NAMALWA (cell line): ENCODE measurements around the gene IGSF21.

Source experiments
- DNase-seq: peaks from one replicate; pipeline ENCODE4 v3.0.0-alpha.2; 2015; ENCODE audit warnings: low spot score

The IGSF21 gene

DNA sequence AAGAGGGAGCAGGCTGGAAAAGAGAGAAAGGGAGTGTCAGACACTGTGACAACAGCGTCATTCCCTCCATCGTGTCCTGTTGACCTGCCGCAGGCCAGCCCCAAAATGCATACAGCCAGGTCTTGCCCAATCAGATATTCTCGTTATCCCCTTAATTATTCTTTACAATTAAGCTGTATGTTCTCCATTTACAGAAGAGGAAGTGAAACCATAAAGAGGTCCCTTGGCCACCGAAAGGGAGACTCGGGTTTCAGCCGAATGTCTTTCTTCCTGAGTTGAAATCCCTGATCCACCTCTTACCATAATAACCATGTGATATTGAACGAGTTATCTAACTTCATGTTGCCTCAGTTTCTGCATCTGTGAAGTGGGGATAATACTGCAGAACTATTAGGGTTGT, 70.5 kb downstream of the IGSF21 start:
- DNase-seq, result peak; percentile 51

- no peak for DNase-seq
These were observed 71.4 kb downstream of the IGSF21 start for GRCh38 chr1:18179009-18179408.

- no peak for DNase-seq
These were observed 75.0 kb downstream of the IGSF21 start for GRCh38 chr1:18182398-18183160.

DNA sequence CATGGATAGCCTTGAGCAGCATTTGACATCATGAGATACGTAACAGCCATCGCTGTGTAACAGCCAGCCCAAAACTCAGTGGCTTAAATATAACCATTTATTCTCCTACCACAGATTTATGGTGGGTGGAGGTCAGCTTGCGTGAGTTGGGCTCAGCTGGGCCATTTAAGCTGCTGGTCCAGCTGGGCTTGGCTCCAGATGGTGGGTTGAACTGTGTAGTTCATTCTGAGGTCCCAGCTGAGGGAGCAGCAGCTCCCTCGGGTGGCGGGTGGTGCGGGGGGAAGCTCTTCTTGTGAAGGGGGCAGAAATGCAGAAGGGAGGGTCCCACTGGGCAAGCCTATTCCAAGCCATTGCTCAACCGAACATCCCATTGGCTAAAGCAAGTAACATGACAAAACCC, 75.9 kb downstream of the IGSF21 start:
- DNase-seq, result no peak

GRCh38 chr1:18187054-18187453, 79.5 kb downstream of the IGSF21 start:
- DNase-seq, result no peak

GRCh38 chr1:18188820-18189517, 81.4 kb downstream of the IGSF21 start:
- DNase-seq, result no peak

GRCh38 chr1:18190598-18190997, 83.0 kb downstream of the IGSF21 start:
- no peak for DNase-seq

DNA sequence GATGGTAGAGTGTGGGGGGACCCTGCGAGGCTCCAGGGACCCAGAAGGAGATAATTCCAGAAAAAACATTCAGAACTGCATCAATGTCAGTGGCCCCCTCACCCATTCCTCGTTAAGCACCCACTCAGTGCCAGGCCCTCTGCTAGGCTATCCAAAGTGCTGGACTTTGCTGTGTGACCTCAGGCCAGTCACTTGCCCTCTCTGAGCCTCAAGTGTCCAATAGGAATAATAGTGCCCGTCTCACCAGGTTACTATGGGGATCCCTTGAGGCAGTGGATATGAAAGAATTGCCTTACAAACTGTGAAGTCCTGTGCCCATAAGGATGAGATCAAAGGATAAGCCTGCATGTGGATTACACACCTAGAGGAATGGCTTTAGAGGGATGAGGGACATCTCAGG, 83.4 kb downstream of the IGSF21 start:
- no peak for DNase-seq

- DNase-seq, result no peak
These were observed 84.0 kb downstream of the IGSF21 start for GRCh38 chr1:18191481-18192155.

GRCh38 chr1:18192182-18192581, 84.6 kb downstream of the IGSF21 start:
- no peak for DNase-seq

DNA sequence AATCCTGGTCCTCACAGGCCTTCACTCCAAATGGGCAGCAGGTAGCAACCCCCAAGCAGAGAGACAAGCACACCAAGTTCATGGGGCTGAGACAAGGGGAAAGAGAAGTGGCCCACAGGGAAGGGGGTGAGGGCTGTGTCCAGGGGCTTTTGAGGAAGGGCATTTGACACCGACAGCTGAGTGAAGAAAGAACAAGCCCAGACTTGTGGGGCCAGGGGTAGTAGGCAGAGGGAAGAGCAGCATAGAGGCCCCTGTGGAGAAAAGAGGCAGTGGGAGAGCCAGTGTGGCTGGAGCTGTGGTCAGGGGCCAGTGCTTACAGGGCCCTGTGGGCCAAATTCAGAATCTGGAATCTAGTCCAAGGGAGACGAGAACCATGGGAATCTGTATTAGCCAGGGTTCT, 85.4 kb downstream of the IGSF21 start:
- DNase-seq, result no peak

GRCh38 chr1:18197299-18197698, 89.7 kb downstream of the IGSF21 start:
- no peak for DNase-seq

DNA sequence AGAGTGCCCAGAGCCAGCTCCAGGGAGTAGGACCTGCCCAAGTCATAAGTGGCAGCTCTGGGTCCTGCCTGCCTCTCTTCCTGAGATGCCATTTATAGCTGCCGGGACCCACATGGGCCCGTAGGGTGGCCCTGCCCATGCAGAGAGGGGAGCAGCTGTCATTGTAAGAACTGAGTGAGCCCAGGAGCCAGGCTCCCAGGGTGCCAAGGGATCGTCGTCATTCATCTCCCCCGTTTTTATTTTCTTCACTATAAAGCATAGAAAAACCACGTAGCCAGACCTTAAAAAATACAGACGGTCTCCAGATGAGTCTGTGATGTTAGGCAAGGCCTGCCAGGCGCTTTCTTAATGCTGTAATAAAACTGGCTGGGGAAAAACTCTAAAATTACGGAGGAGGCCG, 90.7 kb downstream of the IGSF21 start:
- DNase-seq, result no peak

GRCh38 chr1:18199462-18199861, 91.9 kb downstream of the IGSF21 start:
- no peak for DNase-seq

DNA sequence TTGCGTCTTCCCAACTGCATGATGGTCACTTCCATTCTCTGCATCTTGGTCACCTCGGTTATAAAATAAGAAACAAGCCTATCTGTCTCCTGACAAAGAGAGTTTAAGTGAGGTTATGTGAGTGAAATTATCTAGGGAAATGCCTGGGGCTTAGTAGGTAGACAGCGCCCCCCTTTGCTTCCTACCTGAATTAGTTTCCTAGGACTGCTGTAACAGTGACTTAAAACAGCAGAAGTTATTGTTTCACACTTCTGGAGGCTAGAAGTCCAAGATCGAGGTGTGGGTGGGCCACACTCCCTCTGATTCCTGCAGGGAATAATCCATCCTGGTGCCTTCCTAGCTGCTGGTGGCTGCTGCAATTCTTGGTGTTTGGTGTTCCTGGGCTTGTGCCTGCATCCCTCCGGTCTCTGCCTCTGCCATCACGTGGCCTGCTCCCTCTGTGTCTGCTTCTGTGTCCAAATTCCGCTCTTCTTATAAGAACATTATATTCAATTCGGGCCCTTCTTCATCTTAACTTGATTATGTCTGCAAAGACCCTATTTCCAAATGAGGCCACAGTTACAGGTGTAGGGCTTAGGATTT, 92.6 kb downstream of the IGSF21 start:
- no peak for DNase-seq

DNA sequence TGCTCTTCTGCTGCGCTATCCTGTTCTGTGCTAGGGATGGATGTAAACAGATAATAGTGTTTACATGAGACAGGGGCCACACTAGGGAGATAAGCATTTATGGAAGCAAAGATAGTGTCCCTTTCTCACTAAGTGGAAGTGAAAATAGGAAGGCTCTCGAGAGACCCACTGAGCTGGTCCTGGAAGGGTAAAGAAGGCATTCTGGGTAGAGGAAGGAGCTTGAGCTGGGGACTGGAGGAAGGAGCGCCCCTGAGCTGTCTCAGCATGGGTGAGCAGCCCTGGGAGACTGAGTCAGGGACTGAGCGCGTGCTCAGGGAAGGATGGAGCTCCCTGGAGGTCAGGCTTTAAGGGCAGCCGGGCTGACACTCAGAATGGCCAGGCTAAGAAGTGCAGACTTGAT, 93.3 kb downstream of the IGSF21 start:
- DNase-seq, result no peak

DNA sequence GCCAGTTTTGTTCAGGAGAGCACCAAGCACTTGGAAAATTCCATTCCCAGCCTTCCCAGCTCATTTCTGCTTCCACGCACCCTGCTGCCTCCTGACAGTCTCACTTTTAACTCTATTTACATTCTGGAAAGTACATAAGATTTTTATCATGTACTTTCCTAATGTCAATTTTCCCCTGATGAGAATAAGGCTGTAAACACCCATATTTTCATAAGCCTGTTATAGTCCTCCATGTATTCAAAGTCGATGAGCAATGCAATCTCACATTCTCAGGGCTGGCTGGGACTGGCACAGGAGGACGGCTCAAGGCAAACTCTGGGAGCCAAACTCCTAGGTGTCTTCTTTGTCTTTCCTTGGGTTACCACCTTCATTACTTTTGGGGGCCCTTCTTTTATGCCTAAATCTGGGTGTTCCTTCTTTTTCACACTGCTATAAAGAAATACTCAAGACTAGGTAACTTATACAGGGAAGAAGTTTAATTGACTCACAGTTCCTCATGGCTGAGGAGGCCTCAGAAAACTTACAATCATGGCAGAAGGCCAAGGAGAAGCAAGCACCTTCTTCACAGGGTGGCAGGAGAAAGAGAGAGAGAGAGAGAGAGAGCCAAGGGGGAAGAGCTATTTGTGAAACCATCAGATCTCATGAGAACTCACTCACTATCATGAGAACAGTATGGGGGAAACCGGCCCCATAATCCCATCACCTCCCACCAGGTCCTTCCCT, 94.6 kb downstream of the IGSF21 start:
- DNase-seq, result no peak

DNA sequence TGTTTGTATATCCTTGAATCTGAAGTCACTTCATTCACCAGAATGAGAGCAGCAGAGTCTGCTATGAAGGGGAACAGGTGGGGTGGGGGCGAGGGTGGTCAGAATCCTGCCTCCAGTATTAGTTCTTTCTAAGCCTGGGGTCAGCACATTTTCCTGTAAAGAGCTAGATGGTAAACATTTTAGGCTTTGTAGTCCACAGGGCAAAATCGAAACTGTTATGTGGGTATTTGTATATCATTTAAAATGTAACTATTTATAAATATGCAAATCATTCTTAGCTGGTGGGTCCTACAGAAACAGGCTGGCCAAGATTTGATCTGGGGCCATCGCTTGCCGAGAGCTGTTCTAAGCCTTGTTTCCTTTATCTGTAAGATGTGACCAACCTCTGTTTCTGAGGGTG, 96.0 kb downstream of the IGSF21 start:
- no peak for DNase-seq

- no peak for DNase-seq
These were observed 97.0 kb downstream of the IGSF21 start for GRCh38 chr1:18204575-18204974.

GRCh38 chr1:18205319-18205718, 97.7 kb downstream of the IGSF21 start:
- no peak for DNase-seq

DNA sequence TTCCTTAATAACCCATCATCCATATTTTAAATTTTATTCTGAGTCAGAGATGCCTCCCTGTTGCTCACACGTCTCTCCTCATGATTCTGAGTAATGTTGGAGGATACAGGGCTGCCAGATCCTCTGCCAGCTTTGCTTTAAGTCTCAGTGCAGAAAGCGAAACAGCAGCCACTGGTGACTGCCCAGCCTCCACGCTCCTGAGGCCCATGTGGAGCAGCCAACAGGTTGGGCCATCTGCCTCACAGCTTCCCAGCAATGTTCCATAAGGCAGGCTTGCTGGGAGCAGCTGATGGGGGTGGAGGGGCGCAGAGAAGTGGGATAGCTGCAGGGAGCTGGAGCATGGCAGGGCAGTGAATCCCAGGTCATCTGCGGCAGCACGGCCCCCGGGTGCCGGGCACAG, 104.2 kb downstream of the IGSF21 start:
- no peak for DNase-seq

GRCh38 chr1:18217398-18218043, 109.9 kb downstream of the IGSF21 start:
- DNase-seq, result peak; percentile 67
